Adrenal gland (tissue), 5 donors: Measurements from ENCODE around the gene RHOC.

Experiments
- POLR2A ChIP-seq, 2 donors: fragments of 450-650 bp; IDR thresholded peaks; one replicate each; pipeline ENCODE4 v1.6.1; 2017; ENCODE audit warnings: antibody characterized with exemption in 2 of 2, mild to moderate bottlenecking in 2 of 2, moderate library complexity in 1 of 2
- TF ChIP-seq, protein P1 (sequence below), 6 experiments: fragments of 450-650 bp in 4 of 6; fragments of 200-600 bp in 2 of 6; sonication (generic) in 1 of 6; IDR thresholded peaks; 1 replicate in 5 of 6; 2 replicates in 1 of 6; pipeline versions ENCODE4 v1.5.1 to v1.8.0; 2016 to 2021; ENCODE audit warnings: antibody characterized with exemption in 6 of 6, mild to moderate bottlenecking in 2 of 6, moderate library complexity in 1 of 6
- donor health status: DM: no; HTN: no; CAD: no.

GRCh38 chr1:112721966-112722524 lies 15.1 kb upstream of the RHOC start:
- no peak for TF ChIP-seq POLR2A (IDR thresholded peaks at IDR 0.05)
- TF ChIP-seq, protein P1, sequence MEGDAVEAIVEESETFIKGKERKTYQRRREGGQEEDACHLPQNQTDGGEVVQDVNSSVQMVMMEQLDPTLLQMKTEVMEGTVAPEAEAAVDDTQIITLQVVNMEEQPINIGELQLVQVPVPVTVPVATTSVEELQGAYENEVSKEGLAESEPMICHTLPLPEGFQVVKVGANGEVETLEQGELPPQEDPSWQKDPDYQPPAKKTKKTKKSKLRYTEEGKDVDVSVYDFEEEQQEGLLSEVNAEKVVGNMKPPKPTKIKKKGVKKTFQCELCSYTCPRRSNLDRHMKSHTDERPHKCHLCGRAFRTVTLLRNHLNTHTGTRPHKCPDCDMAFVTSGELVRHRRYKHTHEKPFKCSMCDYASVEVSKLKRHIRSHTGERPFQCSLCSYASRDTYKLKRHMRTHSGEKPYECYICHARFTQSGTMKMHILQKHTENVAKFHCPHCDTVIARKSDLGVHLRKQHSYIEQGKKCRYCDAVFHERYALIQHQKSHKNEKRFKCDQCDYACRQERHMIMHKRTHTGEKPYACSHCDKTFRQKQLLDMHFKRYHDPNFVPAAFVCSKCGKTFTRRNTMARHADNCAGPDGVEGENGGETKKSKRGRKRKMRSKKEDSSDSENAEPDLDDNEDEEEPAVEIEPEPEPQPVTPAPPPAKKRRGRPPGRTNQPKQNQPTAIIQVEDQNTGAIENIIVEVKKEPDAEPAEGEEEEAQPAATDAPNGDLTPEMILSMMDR (IDR thresholded peaks at IDR 0.05), result no peak
